ENCODE data around the gene GPR132. TPM values are rescaled to one million over a fixed set of nuclear protein-coding genes. Genes with fewer than 3 reads are reported as not detected.

The GPR132 gene
- total RNA-seq, 1 donor: 0.09 TPM

- TF ChIP-seq CTCF (IDR thresholded peaks at IDR 0.05; ENCODE audit: insufficient read depth, low read length): no peak
- H3K4me3 ChIP-seq (ENCODE audit: low read depth, low read length): no peak overlapping the region
- DNase-seq (ENCODE audit: low read depth): no peak
These were observed 9.9 kb downstream of the GPR132 start for GRCh38 chr14:105055334-105055733.

GRCh38 chr14:105053996-105054395 is 11.2 kb downstream of the GPR132 start:
- H3K4me3 ChIP-seq (ENCODE audit: low read depth, low read length): no peak overlapping the region
- no peak for TF ChIP-seq CTCF (IDR thresholded peaks at IDR 0.05; ENCODE audit: insufficient read depth, low read length)
- DNase-seq (ENCODE audit: low read depth): no peak

- DNase-seq (ENCODE audit: low read depth): no peak
- H3K4me3 ChIP-seq (ENCODE audit: low read depth, low read length): no peak overlapping the region
- no peak for TF ChIP-seq CTCF (IDR thresholded peaks at IDR 0.05; ENCODE audit: insufficient read depth, low read length)
These were observed 11.8 kb downstream of the GPR132 start for GRCh38 chr14:105053421-105053820.

- no peak for DNase-seq (ENCODE audit: low read depth)
- TF ChIP-seq CTCF (IDR thresholded peaks at IDR 0.05; ENCODE audit: insufficient read depth, low read length): no peak
- H3K4me3 ChIP-seq (ENCODE audit: low read depth, low read length): no peak overlapping the region
These were observed 13.1 kb downstream of the GPR132 start for GRCh38 chr14:105052110-105052458.

- DNase-seq (ENCODE audit: low read depth): no peak
- TF ChIP-seq CTCF (IDR thresholded peaks at IDR 0.05; ENCODE audit: insufficient read depth, low read length): no peak
- no peak overlapping the region for H3K4me3 ChIP-seq (ENCODE audit: low read depth, low read length)
These were observed 13.8 kb downstream of the GPR132 start for GRCh38 chr14:105051182-105052109.

- no peak for DNase-seq (ENCODE audit: low read depth)
- H3K4me3 ChIP-seq (ENCODE audit: low read depth, low read length): no peak overlapping the region
- TF ChIP-seq CTCF (IDR thresholded peaks at IDR 0.05; ENCODE audit: insufficient read depth, low read length): no peak
These were observed 14.7 kb downstream of the GPR132 start for GRCh38 chr14:105050551-105050897.

Data from fibroblast of the aortic adventitia (primary cell).